Activated T-helper 17 cell treated with anti-CD3 and anti-CD28 coated beads, Interleukin-2, amount 50 U/mL, for 72 hours (primary cell): ENCODE measurements around the gene DNAI2. TPM values are rescaled to one million over a fixed set of nuclear protein-coding genes. Genes with fewer than 3 reads are reported as not detected.

ENCODE experiments used
- ATAC-seq: fragments of 150-1000 bp; cut with Tn5 transposase; replicated peaks from 2 replicates; pipeline ENCODE4 v1.10.0; 2021; ENCODE audit warnings: mild to moderate bottlenecking, moderate library complexity
- H3K27ac Mint-ChIP-seq: one replicate; pipeline ENCODE4 v1.8.0; 2022; ENCODE audit warnings: mixed read lengths
- H3K27me3 Mint-ChIP-seq: one replicate; pipeline ENCODE4 v1.8.0; 2022; ENCODE audit warnings: mixed read lengths
- H3K36me3 Mint-ChIP-seq: one replicate; pipeline ENCODE4 v1.8.0; 2022; ENCODE audit warnings: low read depth, mild to moderate bottlenecking, mixed read lengths
- H3K4me1 Mint-ChIP-seq: one replicate; pipeline ENCODE4 v1.8.0; 2022; ENCODE audit warnings: mixed read lengths
- H3K4me3 Mint-ChIP-seq: one replicate; pipeline ENCODE4 v1.8.0; 2022; ENCODE audit warnings: mild to moderate bottlenecking, mixed read lengths
- H3K9me3 Mint-ChIP-seq: one replicate; pipeline ENCODE4 v1.8.0; 2022; ENCODE audit warnings: mixed read lengths
- total RNA-seq, 2 donors: library from RNA; stranded (reverse); gene quantifications; one replicate each; pipeline ENCODE4 v1.2.3, GENCODE V29; 2022

DNAI2 gene
- total RNA-seq, 2 donors from 2014 or later = 0.19 to 1.6 TPM

GRCh38 chr17:74239172-74239571, 34.9 kb upstream of the DNAI2 start:
- ATAC-seq = no peak
- Mint-ChIP-seq H3K4me1 (no peaks in the 10 kb centered on the region), H3K4me3 (no peak overlapping the region), H3K36me3 (no peaks in the 10 kb centered on the region), H3K27me3 (no peaks in the 10 kb centered on the region), H3K27ac (no peak overlapping the region), H3K9me3 (no peaks in the 10 kb centered on the region)

- H3K9me3 Mint-ChIP-seq = no peaks in the 10 kb centered on the region
- ATAC-seq = no peak
- no peak overlapping the region for H3K27ac Mint-ChIP-seq
- H3K4me1 Mint-ChIP-seq = no peaks in the 10 kb centered on the region
- no peak overlapping the region for H3K4me3 Mint-ChIP-seq
- H3K36me3 Mint-ChIP-seq = no peaks in the 10 kb centered on the region
- no peaks in the 10 kb centered on the region for H3K27me3 Mint-ChIP-seq
These were observed 33.3 kb upstream of the DNAI2 start for GRCh38 chr17:74240618-74241205.

- H3K4me3 Mint-ChIP-seq = no peak overlapping the region
- H3K27ac Mint-ChIP-seq = no peak overlapping the region
- no peaks in the 10 kb centered on the region for H3K27me3 Mint-ChIP-seq
- H3K9me3 Mint-ChIP-seq = no peaks in the 10 kb centered on the region
- no peak for ATAC-seq
- no peaks in the 10 kb centered on the region for H3K4me1 Mint-ChIP-seq
- no peaks in the 10 kb centered on the region for H3K36me3 Mint-ChIP-seq
These were observed 32.6 kb upstream of the DNAI2 start for GRCh38 chr17:74241431-74241830.

GRCh38 chr17:74241847-74242246, 32.2 kb upstream of the DNAI2 start:
- ATAC-seq = no peak
- Mint-ChIP-seq H3K27me3 (no peaks in the 10 kb centered on the region), H3K27ac (no peak overlapping the region), H3K36me3 (no peaks in the 10 kb centered on the region), H3K9me3 (no peaks in the 10 kb centered on the region), H3K4me1 (no peaks in the 10 kb centered on the region), H3K4me3 (no peak overlapping the region)

- Mint-ChIP-seq H3K4me3 (no peak overlapping the region), H3K9me3 (no peaks in the 10 kb centered on the region), H3K27ac (no peak overlapping the region), H3K4me1 (no peaks in the 10 kb centered on the region), H3K27me3 (no peaks in the 10 kb centered on the region), H3K36me3 (no peaks in the 10 kb centered on the region)
- no peak for ATAC-seq
These were observed 30.9 kb upstream of the DNAI2 start for GRCh38 chr17:74243013-74243755.

GRCh38 chr17:74244128-74244527, 29.9 kb upstream of the DNAI2 start:
- H3K4me1 Mint-ChIP-seq = no peaks in the 10 kb centered on the region
- ATAC-seq = no peak
- H3K36me3 Mint-ChIP-seq = no peaks in the 10 kb centered on the region
- no peaks in the 10 kb centered on the region for H3K9me3 Mint-ChIP-seq
- H3K27ac Mint-ChIP-seq = no peak overlapping the region
- H3K27me3 Mint-ChIP-seq = no peaks in the 10 kb centered on the region
- H3K4me3 Mint-ChIP-seq = no peak overlapping the region

- H3K27ac Mint-ChIP-seq = no peak overlapping the region
- no peak for ATAC-seq
- H3K4me3 Mint-ChIP-seq = no peak overlapping the region
- no peaks in the 10 kb centered on the region for H3K27me3 Mint-ChIP-seq
- H3K9me3 Mint-ChIP-seq = no peaks in the 10 kb centered on the region
- no peaks in the 10 kb centered on the region for H3K36me3 Mint-ChIP-seq
- H3K4me1 Mint-ChIP-seq = no peaks in the 10 kb centered on the region
These were observed 29.5 kb upstream of the DNAI2 start for GRCh38 chr17:74244548-74244947.

GRCh38 chr17:74245145-74245831, 28.7 kb upstream of the DNAI2 start:
- Mint-ChIP-seq H3K27me3 (no peaks in the 10 kb centered on the region), H3K4me3 (no peak overlapping the region), H3K9me3 (no peaks in the 10 kb centered on the region), H3K4me1 (no peaks in the 10 kb centered on the region), H3K27ac (no peak overlapping the region), H3K36me3 (no peaks in the 10 kb centered on the region)
- ATAC-seq = no peak

- Mint-ChIP-seq H3K9me3 (no peaks in the 10 kb centered on the region), H3K27ac (no peak overlapping the region)
These were observed 28.2 kb upstream of the DNAI2 start for GRCh38 chr17:74245871-74246270.

GRCh38 chr17:74249590-74250270, 24.3 kb upstream of the DNAI2 start:
- no peaks in the 10 kb centered on the region for H3K4me1 Mint-ChIP-seq

More at GRCh38 chr17:74245871-74246270, 28.2 kb upstream of the DNAI2 start:
- Mint-ChIP-seq H3K4me3 (no peak overlapping the region), H3K27me3 (no peaks in the 10 kb centered on the region), H3K4me1 (no peaks in the 10 kb centered on the region), H3K36me3 (no peaks in the 10 kb centered on the region)
- ATAC-seq = no peak

GRCh38 chr17:74250324-74250995, 23.6 kb upstream of the DNAI2 start:
- no peak overlapping the region for H3K4me3 Mint-ChIP-seq
- H3K4me1 Mint-ChIP-seq = no peaks in the 10 kb centered on the region
- no peak for ATAC-seq
- no peaks in the 10 kb centered on the region for H3K9me3 Mint-ChIP-seq
- no peak overlapping the region for H3K27ac Mint-ChIP-seq
- H3K36me3 Mint-ChIP-seq = no peaks in the 10 kb centered on the region
- no peaks in the 10 kb centered on the region for H3K27me3 Mint-ChIP-seq

More at GRCh38 chr17:74249590-74250270, 24.3 kb upstream of the DNAI2 start:
- H3K9me3 Mint-ChIP-seq = no peaks in the 10 kb centered on the region
- H3K27ac Mint-ChIP-seq = no peak overlapping the region
- H3K27me3 Mint-ChIP-seq = no peaks in the 10 kb centered on the region
- H3K4me3 Mint-ChIP-seq = no peak overlapping the region
- no peak for ATAC-seq
- H3K36me3 Mint-ChIP-seq = no peaks in the 10 kb centered on the region

- Mint-ChIP-seq H3K9me3 (no peaks in the 10 kb centered on the region), H3K4me1 (no peaks in the 10 kb centered on the region), H3K27me3 (no peaks in the 10 kb centered on the region), H3K27ac (no peak overlapping the region), H3K4me3 (no peak overlapping the region), H3K36me3 (no peaks in the 10 kb centered on the region)
- ATAC-seq = no peak
These were observed 23.0 kb upstream of the DNAI2 start for GRCh38 chr17:74251051-74251450.

GRCh38 chr17:74251569-74251968, 22.5 kb upstream of the DNAI2 start:
- Mint-ChIP-seq H3K27me3 (no peaks in the 10 kb centered on the region), H3K4me1 (no peaks in the 10 kb centered on the region), H3K9me3 (no peaks in the 10 kb centered on the region), H3K36me3 (no peaks in the 10 kb centered on the region), H3K4me3 (no peak overlapping the region), H3K27ac (no peak overlapping the region)
- no peak for ATAC-seq

- Mint-ChIP-seq H3K36me3 (no peaks in the 10 kb centered on the region), H3K27ac (peak overlapping the region; percentile 18), H3K4me1 (no peaks in the 10 kb centered on the region), H3K27me3 (no peaks in the 10 kb centered on the region), H3K4me3 (no peak overlapping the region), H3K9me3 (no peaks in the 10 kb centered on the region)
- ATAC-seq = no peak
These were observed 21.8 kb upstream of the DNAI2 start for GRCh38 chr17:74252211-74252610.
